Adrenal gland (tissue), 12 donors: ENCODE measurements around the gene SOD3. TPM values are rescaled to one million over a fixed set of nuclear protein-coding genes. Genes with fewer than 3 reads are reported as not detected.

Experiments used
- DNase-seq, 7 donors: peaks; one replicate each; pipeline ENCODE4 v3.0.0-alpha.2; 2019 to 2020
- H3K27ac ChIP-seq, 5 donors: fragments of 200-600 bp; sonication (generic) in 4 of 5; 1 replicate in 3 of 5; 2 replicates in 2 of 5; pipeline versions ENCODE4 v1.5.1 to v1.8.0; 2016 to 2020; ENCODE audit warnings: mild to moderate bottlenecking in 1 of 5
- H3K27me3 ChIP-seq: fragments of 200-600 bp; 2 replicates; pipeline ENCODE4 v1.8.0; 2021
- H3K36me3 ChIP-seq, 2 donors: fragments of 200-600 bp; replicated peaks in 1 of 2; 1 replicate in 1 of 2; 2 replicates in 1 of 2; pipeline versions ENCODE4 v1.5.1 to v1.8.0; 2018 to 2022
- H3K4me1 ChIP-seq, 2 donors: fragments of 200-600 bp; replicated peaks in 1 of 2; 1 replicate in 1 of 2; 2 replicates in 1 of 2; pipeline versions ENCODE4 v1.5.1 to v1.8.0; 2018 to 2021
- H3K4me3 ChIP-seq, 4 donors: fragments of 200-600 bp; sonication (generic) in 3 of 4; one replicate each; pipeline ENCODE4 v1.5.1; 2016 to 2018
- H3K9me3 ChIP-seq, 3 donors: fragments of 200-600 bp; sonication (generic) in 1 of 3; replicated peaks in 1 of 3; 1 replicate in 2 of 3; 2 replicates in 1 of 3; pipeline versions ENCODE4 v1.5.1 to v1.8.0; 2016 to 2021
- CTCF ChIP-seq, 6 experiments: fragments of 450-650 bp in 4 of 6; fragments of 200-600 bp in 2 of 6; sonication (generic) in 1 of 6; IDR thresholded peaks; 1 replicate in 5 of 6; 2 replicates in 1 of 6; pipeline versions ENCODE4 v1.5.1 to v1.8.0; 2016 to 2021; ENCODE audit warnings: antibody characterized with exemption in 6 of 6, mild to moderate bottlenecking in 2 of 6, moderate library complexity in 1 of 6
- POLR2A ChIP-seq, 2 donors: fragments of 450-650 bp; IDR thresholded peaks; one replicate each; pipeline ENCODE4 v1.6.1; 2017; ENCODE audit warnings: antibody characterized with exemption in 2 of 2, mild to moderate bottlenecking in 2 of 2, moderate library complexity in 1 of 2
- WGBS, 4 donors: extraction: QIAGEN DNeasy Blood & Tissue Kit in 2 of 4; methylation state at CpG; one replicate each; pipeline versions ENCODE4 v1.1.5 to v1.1.7; 2013 to 2017; 5-methylcytosine and 5-hydroxymethylcytosine counted together
- intact Hi-C, 2 donors: fragments of 100-400 bp; cut with DNase I; formaldehyde crosslinking; loops; one replicate each; pipeline versions ENCODE4 v1.14.1 to v1.15.0; 2022 to 2023
- polyA plus RNA-seq, 3 donors: library from polyadenylated mRNA; stranded (reverse); fragments of 200-250 nt in 2 of 3; fragments of 350-450 nt in 1 of 3; fragmentation: Illumina TruSeq in 1 of 3; extraction: RNeasy Lipid Tissue Mini Kit (QIAGEN cat#74804) in 1 of 3; gene quantifications; one replicate each; pipeline ENCODE4 v1.2.3, GENCODE V29; 2013 to 2014
- total RNA-seq, 9 donors: library from RNA; depleted of rRNA in 4 of 9; stranded (reverse); fragments of >200 nt in 4 of 9; fragments of 120-200 nt in 1 of 9; fragmentation: NEBNext Ultra II Directional in 1 of 9; extraction: Animal tissue kit (Norgen Biotek cat#: 25700) in 1 of 9; gene quantifications; one replicate each; pipeline versions ENCODE4 v1.1.0 to v1.2.4, GENCODE V29; 2013 to 2023
- donor health status: healthy with polysubstance abuse.
- donor health status: Bipolar disorder and iron deficiency.
- donor health status: DM: yes; HTN: yes; CAD: no.
- donor health status: DM: no; HTN: no; CAD: no.
- donor health status: DM: no; HTN: no; CAD: no.
- donor health status: DM: yes; HTN: yes; CAD: no.

Gene SOD3
- total and polyA plus RNA-seq, 12 donors: 0.39 to 55.6 (median 23.1) TPM

- no peak for TF ChIP-seq POLR2A (IDR thresholded peaks at IDR 0.05)
- TF ChIP-seq CTCF (IDR thresholded peaks at IDR 0.05): no peak
- Histone ChIP-seq H3K4me1 (no peaks in the 10 kb centered on the region), H3K4me3 (no peak overlapping the region), H3K36me3 (no peaks in the 10 kb centered on the region), H3K27ac (no peak overlapping the region), H3K9me3 (no peaks in the 10 kb centered on the region), H3K27me3 (no peaks in the 10 kb centered on the region)
- 57 to 91% (median 76%) methylated on average over 3 of the region's 3 CpGs for WGBS, 4 donors
- intact Hi-C loops: no loop called here
- no peak for DNase-seq
Observed at GRCh38 chr4:24843096-24843495, 47.7 kb downstream of the SOD3 start.

- WGBS, 4 donors: 95 to 98% (median 96%) methylated on average over 8 of the region's 8 CpGs
- no peaks in the 10 kb centered on the region for H3K4me1 ChIP-seq
- TF ChIP-seq POLR2A (IDR thresholded peaks at IDR 0.05) (no peak), CTCF (IDR thresholded peaks at IDR 0.05) (no peak)
Observed at GRCh38 chr4:24845132-24845531, 49.8 kb downstream of the SOD3 start.

GRCh38 chr4:24845902-24846301, 50.5 kb downstream of the SOD3 start:
- no peaks in the 10 kb centered on the region for H3K36me3 ChIP-seq
- no peaks in the 10 kb centered on the region for H3K9me3 ChIP-seq
- H3K27ac ChIP-seq: no peak overlapping the region
- 91 to 99% (median 97%) methylated on average over 5 of the region's 5 CpGs for WGBS, 4 donors
- no peaks in the 10 kb centered on the region for H3K27me3 ChIP-seq
- H3K4me1 ChIP-seq: no peaks in the 10 kb centered on the region
- no peak overlapping the region for H3K4me3 ChIP-seq
- no peak for DNase-seq
- no peak for TF ChIP-seq CTCF (IDR thresholded peaks at IDR 0.05)
- no peak for TF ChIP-seq POLR2A (IDR thresholded peaks at IDR 0.05)
- intact Hi-C loops: no loop called here

More at GRCh38 chr4:24845132-24845531, 49.8 kb downstream of the SOD3 start:
- Histone ChIP-seq H3K27me3 (no peaks in the 10 kb centered on the region), H3K9me3 (no peaks in the 10 kb centered on the region), H3K27ac (no peak overlapping the region), H3K4me3 (no peak overlapping the region), H3K36me3 (no peaks in the 10 kb centered on the region)
- intact Hi-C loops: no loop called here
- no peak for DNase-seq

GRCh38 chr4:24846716-24847115, 51.3 kb downstream of the SOD3 start:
- Histone ChIP-seq H3K27ac (no peak overlapping the region), H3K36me3 (no peaks in the 10 kb centered on the region), H3K4me1 (no peaks in the 10 kb centered on the region), H3K4me3 (no peak overlapping the region), H3K9me3 (no peaks in the 10 kb centered on the region), H3K27me3 (no peaks in the 10 kb centered on the region)
- intact Hi-C loops: no loop called here
- WGBS, 4 donors: 96 to 100% (median 97%) methylated on average over 3 to 5 of the region's 5 CpGs
- TF ChIP-seq POLR2A (IDR thresholded peaks at IDR 0.05): no peak
- no peak for TF ChIP-seq CTCF (IDR thresholded peaks at IDR 0.05)
- DNase-seq: no peak
